Thyroid gland (tissue), 4 donors: ENCODE measurements around the gene RPS19.

ENCODE experiments used
- CTCF ChIP-seq, 6 experiments: fragments of 200-600 bp in 3 of 6; fragments of 450-650 bp in 3 of 6; sonication (generic) in 3 of 6; IDR thresholded peaks; one replicate each; pipeline ENCODE4 v1.5.1; 2016 to 2019; ENCODE audit warnings: antibody characterized with exemption in 6 of 6, mild to moderate bottlenecking in 2 of 6, inconsistent platforms in 1 of 6, moderate library complexity in 1 of 6
- POLR2A ChIP-seq, 2 donors: fragments of 450-650 bp; IDR thresholded peaks; one replicate each; pipeline ENCODE4 v1.6.1; 2017; ENCODE audit warnings: antibody characterized with exemption in 2 of 2, mild to moderate bottlenecking in 2 of 2, moderate library complexity in 1 of 2

GRCh38 chr19:41839211-41839610 lies 20.8 kb upstream of the RPS19 start:
- TF ChIP-seq POLR2A (IDR thresholded peaks at IDR 0.05) (no peak), CTCF (IDR thresholded peaks at IDR 0.05) (no peak)
